IPS-18a (cell line): ENCODE data around the gene CLEC16A.

Experiments
- H3K27ac ChIP-seq: one replicate; pipeline ENCODE4 v1.5.1; 2013; ENCODE audit warnings: low read length
- H3K27me3 ChIP-seq: one replicate; pipeline ENCODE4 v1.6.1; 2013; ENCODE audit warnings: mild to moderate bottlenecking, low read length; ENCODE audit not compliant: control insufficient read depth, insufficient read depth
- H3K36me3 ChIP-seq: one replicate; pipeline ENCODE4 v1.6.1; 2013; ENCODE audit warnings: low read depth, low read length; ENCODE audit not compliant: control insufficient read depth
- H3K4me1 ChIP-seq: one replicate; pipeline ENCODE4 v1.6.1; 2013; ENCODE audit warnings: low read depth, low read length; ENCODE audit not compliant: control insufficient read depth
- H3K4me3 ChIP-seq: one replicate; pipeline ENCODE4 v1.5.1; 2013; ENCODE audit warnings: low read length
- H3K9ac ChIP-seq: one replicate; pipeline ENCODE4 v1.6.1; 2013; ENCODE audit warnings: mild to moderate bottlenecking, low read length, moderate library complexity
- H3K9me3 ChIP-seq: one replicate; pipeline ENCODE4 v1.6.1; 2013; ENCODE audit warnings: low read depth, low read length; ENCODE audit not compliant: control insufficient read depth

The CLEC16A gene

GRCh38 chr16:11170696-11171447, 226.5 kb downstream of the CLEC16A start:
- Histone ChIP-seq H3K27ac (no peak overlapping the region), H3K4me3 (no peak overlapping the region), H3K4me1 (no peaks in the 10 kb centered on the region), H3K36me3 (no peaks in the 10 kb centered on the region), H3K9ac (no peak overlapping the region), H3K27me3 (no peaks in the 10 kb centered on the region), H3K9me3 (no peaks in the 10 kb centered on the region)

GRCh38 chr16:11171448-11171709, 227.0 kb downstream of the CLEC16A start:
- no peaks in the 10 kb centered on the region for H3K27me3 ChIP-seq
- H3K4me3 ChIP-seq, result no peak overlapping the region
- no peak overlapping the region for H3K9ac ChIP-seq
- no peak overlapping the region for H3K27ac ChIP-seq
- no peaks in the 10 kb centered on the region for H3K9me3 ChIP-seq
- H3K4me1 ChIP-seq, result no peaks in the 10 kb centered on the region
- no peaks in the 10 kb centered on the region for H3K36me3 ChIP-seq

GRCh38 chr16:11171757-11172299, 227.5 kb downstream of the CLEC16A start:
- H3K9me3 ChIP-seq, result no peaks in the 10 kb centered on the region
- no peak overlapping the region for H3K9ac ChIP-seq
- no peaks in the 10 kb centered on the region for H3K27me3 ChIP-seq
- H3K4me3 ChIP-seq, result no peak overlapping the region
- H3K36me3 ChIP-seq, result no peaks in the 10 kb centered on the region
- no peaks in the 10 kb centered on the region for H3K4me1 ChIP-seq
- no peak overlapping the region for H3K27ac ChIP-seq

GRCh38 chr16:11173426-11173825, 229.1 kb downstream of the CLEC16A start:
- Histone ChIP-seq H3K27ac (no peak overlapping the region), H3K4me1 (no peaks in the 10 kb centered on the region), H3K4me3 (no peak overlapping the region), H3K9ac (no peak overlapping the region), H3K9me3 (no peaks in the 10 kb centered on the region), H3K27me3 (no peaks in the 10 kb centered on the region), H3K36me3 (no peaks in the 10 kb centered on the region)

GRCh38 chr16:11174141-11174540, 229.8 kb downstream of the CLEC16A start:
- no peak overlapping the region for H3K4me3 ChIP-seq
- no peaks in the 10 kb centered on the region for H3K27me3 ChIP-seq
- H3K4me1 ChIP-seq, result no peaks in the 10 kb centered on the region
- no peak overlapping the region for H3K9ac ChIP-seq
- no peaks in the 10 kb centered on the region for H3K9me3 ChIP-seq
- no peak overlapping the region for H3K27ac ChIP-seq
- H3K36me3 ChIP-seq, result no peaks in the 10 kb centered on the region

- H3K4me1 ChIP-seq, result no peaks in the 10 kb centered on the region
These were observed 230.9 kb downstream of the CLEC16A start for GRCh38 chr16:11175106-11175786.

GRCh38 chr16:11175787-11176341, 231.5 kb downstream of the CLEC16A start:
- Histone ChIP-seq H3K9me3 (no peaks in the 10 kb centered on the region), H3K36me3 (no peaks in the 10 kb centered on the region), H3K9ac (no peak overlapping the region), H3K27me3 (no peaks in the 10 kb centered on the region), H3K4me3 (no peak overlapping the region), H3K4me1 (no peaks in the 10 kb centered on the region), H3K27ac (no peak overlapping the region)

More at GRCh38 chr16:11175106-11175786, 230.9 kb downstream of the CLEC16A start:
- Histone ChIP-seq H3K27me3 (no peaks in the 10 kb centered on the region), H3K9ac (no peak overlapping the region), H3K27ac (no peak overlapping the region), H3K9me3 (no peaks in the 10 kb centered on the region), H3K36me3 (no peaks in the 10 kb centered on the region), H3K4me3 (no peak overlapping the region)

- no peaks in the 10 kb centered on the region for H3K36me3 ChIP-seq
- H3K4me3 ChIP-seq, result no peak overlapping the region
- H3K27me3 ChIP-seq, result no peaks in the 10 kb centered on the region
- peaks cover 10% of the 10 kb centered on the region for H3K4me1 ChIP-seq
- H3K27ac ChIP-seq, result no peak overlapping the region
- H3K9me3 ChIP-seq, result no peaks in the 10 kb centered on the region
- no peak overlapping the region for H3K9ac ChIP-seq
These were observed 233.3 kb downstream of the CLEC16A start for GRCh38 chr16:11177578-11178160.

- Histone ChIP-seq H3K9me3 (no peaks in the 10 kb centered on the region), H3K27me3 (no peaks in the 10 kb centered on the region), H3K4me3 (no peak overlapping the region), H3K27ac (no peak overlapping the region), H3K4me1 (peaks cover 13% of the 10 kb centered on the region), H3K36me3 (no peaks in the 10 kb centered on the region), H3K9ac (no peak overlapping the region)
These were observed 234.1 kb downstream of the CLEC16A start for GRCh38 chr16:11178424-11178823.

- Histone ChIP-seq H3K36me3 (no peaks in the 10 kb centered on the region), H3K4me1 (peaks cover 13% of the 10 kb centered on the region), H3K27me3 (no peaks in the 10 kb centered on the region), H3K27ac (no peak overlapping the region), H3K9me3 (no peaks in the 10 kb centered on the region), H3K9ac (no peak overlapping the region), H3K4me3 (no peak overlapping the region)
These were observed 235.2 kb downstream of the CLEC16A start for GRCh38 chr16:11179574-11179973.

- Histone ChIP-seq H3K9me3 (no peaks in the 10 kb centered on the region), H3K27ac (no peak overlapping the region), H3K4me1 (peaks cover 13% of the 10 kb centered on the region), H3K27me3 (no peaks in the 10 kb centered on the region), H3K36me3 (no peaks in the 10 kb centered on the region), H3K9ac (no peak overlapping the region), H3K4me3 (no peak overlapping the region)
These were observed 236.1 kb downstream of the CLEC16A start for GRCh38 chr16:11180489-11180888.
